Suprapubic skin (tissue), 4 donors: ENCODE measurements around the gene AMBP. TPM values are rescaled to one million over a fixed set of nuclear protein-coding genes. Genes with fewer than 3 reads are reported as not detected.

Experiments used
- DNase-seq, 2 donors: peaks; one replicate each; pipeline ENCODE4 v3.0.0-alpha.2; 2019; ENCODE audit warnings: low spot score in 2 of 2
- H3K27ac ChIP-seq: fragments of 200-600 bp; sonication (generic); one replicate; pipeline ENCODE4 v1.5.1; 2019
- H3K27me3 ChIP-seq: fragments of 200-600 bp; sonication (generic); one replicate; pipeline ENCODE4 v1.5.1; 2019
- H3K36me3 ChIP-seq: fragments of 200-600 bp; sonication (generic); one replicate; pipeline ENCODE4 v1.5.1; 2019
- H3K4me1 ChIP-seq: fragments of 200-600 bp; sonication (generic); one replicate; pipeline ENCODE4 v1.5.1; 2019
- H3K4me3 ChIP-seq: fragments of 200-600 bp; sonication (generic); one replicate; pipeline ENCODE4 v1.5.1; 2019; ENCODE audit warnings: mild to moderate bottlenecking
- H3K9me3 ChIP-seq: fragments of 200-600 bp; sonication (generic); one replicate; pipeline ENCODE4 v1.5.1; 2019
- CTCF ChIP-seq, 2 donors: fragments of 200-600 bp in 1 of 2; fragments of 450-650 bp in 1 of 2; sonication (generic) in 1 of 2; IDR thresholded peaks; one replicate each; pipeline ENCODE4 v1.5.1; 2016 to 2019; ENCODE audit warnings: antibody characterized with exemption in 2 of 2, mild to moderate bottlenecking in 1 of 2, moderate library complexity in 1 of 2
- EP300 ChIP-seq: sonication (generic); formaldehyde crosslinking; IDR thresholded peaks from one replicate; pipeline ENCODE4 v1.6.1; 2017; ENCODE audit warnings: antibody characterized with exemption
- POLR2A ChIP-seq, 2 donors: fragments of 450-650 bp; IDR thresholded peaks; one replicate each; pipeline ENCODE4 v1.6.1; 2017; ENCODE audit warnings: antibody characterized with exemption in 2 of 2, mild to moderate bottlenecking in 2 of 2, moderate library complexity in 2 of 2
- POLR2AphosphoS5 ChIP-seq, 3 donors: sonication (generic); formaldehyde crosslinking; IDR thresholded peaks; one replicate each; pipeline ENCODE4 v1.6.1; 2017; ENCODE audit warnings: antibody characterized with exemption in 3 of 3
- WGBS: methylation state at CpG from one replicate; pipeline ENCODE4 v1.1.5; 2018; 5-methylcytosine and 5-hydroxymethylcytosine counted together
- total RNA-seq, 4 donors: library from RNA; depleted of rRNA; stranded (reverse); fragments of >200 nt; gene quantifications; one replicate each; pipeline ENCODE4 v1.1.0, GENCODE V29; 2016

Gene AMBP
- total RNA-seq, 4 donors from 2014 or later, result 3.6 TPM; not detected in 3

GRCh38 chr9:114070188-114071103 is 7.7 kb downstream of the AMBP start:
- DNase-seq, result peak; percentile 47 to 57
- Histone ChIP-seq H3K27ac (no peak overlapping the region), H3K4me1 (peaks cover 24% of the 10 kb centered on the region), H3K4me3 (no peak overlapping the region), H3K36me3 (no peaks in the 10 kb centered on the region), H3K27me3 (no peaks in the 10 kb centered on the region), H3K9me3 (no peaks in the 10 kb centered on the region)
- 84% methylated on average over 5 of the region's 17 CpGs for WGBS
- TF ChIP-seq EP300, result no peak
- TF ChIP-seq POLR2AphosphoS5 (IDR thresholded peaks at IDR 0.05), result no peak
- TF ChIP-seq POLR2A (IDR thresholded peaks at IDR 0.05), result no peak
- no peak for TF ChIP-seq CTCF (IDR thresholded peaks at IDR 0.05)

GRCh38 chr9:114069476-114070187 is 8.5 kb downstream of the AMBP start:
- no peaks in the 10 kb centered on the region for H3K9me3 ChIP-seq
- TF ChIP-seq EP300 (no peak), POLR2A (IDR thresholded peaks at IDR 0.05) (no peak), CTCF (IDR thresholded peaks at IDR 0.05) (no peak), POLR2AphosphoS5 (IDR thresholded peaks at IDR 0.05) (no peak)
- peaks cover 24% of the 10 kb centered on the region for H3K4me1 ChIP-seq
- no peak overlapping the region for H3K27ac ChIP-seq
- H3K4me3 ChIP-seq, result no peak overlapping the region
- no peaks in the 10 kb centered on the region for H3K27me3 ChIP-seq
- WGBS, result 85% methylated on average over 6 of the region's 9 CpGs
- no peaks in the 10 kb centered on the region for H3K36me3 ChIP-seq
- peak in 1 of 2 donors; percentile 32 for DNase-seq

- WGBS, result 82% methylated on average over 8 of the region's 8 CpGs
Observed at GRCh38 chr9:114065304-114065703, 12.8 kb downstream of the AMBP start.

GRCh38 chr9:114061830-114062474 is 16.1 kb downstream of the AMBP start:
- H3K9me3 ChIP-seq, result no peaks in the 10 kb centered on the region
- H3K4me1 ChIP-seq, result no peaks in the 10 kb centered on the region
- DNase-seq, result peak in 1 of 2 donors; percentile 28
- no peaks in the 10 kb centered on the region for H3K36me3 ChIP-seq
- no peak overlapping the region for H3K27ac ChIP-seq
- H3K27me3 ChIP-seq, result no peaks in the 10 kb centered on the region
- H3K4me3 ChIP-seq, result no peak overlapping the region
- WGBS, result 74% methylated on average over 4 of the region's 4 CpGs
- TF ChIP-seq POLR2AphosphoS5 (IDR thresholded peaks at IDR 0.05), result no peak

More at GRCh38 chr9:114065304-114065703, 12.8 kb downstream of the AMBP start:
- no peak for DNase-seq
- no peaks in the 10 kb centered on the region for H3K9me3 ChIP-seq
- H3K27me3 ChIP-seq, result no peaks in the 10 kb centered on the region
- no peak for TF ChIP-seq EP300
- no peak for TF ChIP-seq POLR2AphosphoS5 (IDR thresholded peaks at IDR 0.05)
- TF ChIP-seq POLR2A (IDR thresholded peaks at IDR 0.05), result no peak
- TF ChIP-seq CTCF (IDR thresholded peaks at IDR 0.05), result no peak
- H3K36me3 ChIP-seq, result no peaks in the 10 kb centered on the region
- no peak overlapping the region for H3K4me3 ChIP-seq
- H3K4me1 ChIP-seq, result peaks cover 2% of the 10 kb centered on the region
- no peak overlapping the region for H3K27ac ChIP-seq

- H3K9me3 ChIP-seq, result no peaks in the 10 kb centered on the region
- no peaks in the 10 kb centered on the region for H3K4me1 ChIP-seq
- DNase-seq, result peak in 1 of 2 donors; percentile 45
- no peaks in the 10 kb centered on the region for H3K27me3 ChIP-seq
- no peak overlapping the region for H3K4me3 ChIP-seq
- H3K27ac ChIP-seq, result no peak overlapping the region
- H3K36me3 ChIP-seq, result no peaks in the 10 kb centered on the region
- TF ChIP-seq CTCF (IDR thresholded peaks at IDR 0.05) (no peak), POLR2AphosphoS5 (IDR thresholded peaks at IDR 0.05) (no peak), POLR2A (IDR thresholded peaks at IDR 0.05) (no peak), EP300 (no peak)
- WGBS, result 96% methylated on average over 11 of the region's 12 CpGs
Observed at GRCh38 chr9:114061292-114061691, 16.8 kb downstream of the AMBP start.
